Mucosa of rectum (tissue), 2 donors: ENCODE results near the gene CHD6.

ENCODE experiments used
- H3K27ac ChIP-seq, 2 donors: one replicate each; pipeline ENCODE4 v1.7.0; 2013; ENCODE audit warnings: inconsistent platforms in 2 of 2, low read depth in 2 of 2, low read length in 2 of 2
- H3K27me3 ChIP-seq, 2 donors: one replicate each; pipeline ENCODE4 v1.7.0; 2013; ENCODE audit warnings: low read length in 2 of 2; ENCODE audit not compliant: control insufficient read depth in 2 of 2, insufficient read depth in 2 of 2
- H3K36me3 ChIP-seq, 2 donors: one replicate each; pipeline ENCODE4 v1.7.0; 2013; ENCODE audit warnings: low read length in 2 of 2; ENCODE audit not compliant: control insufficient read depth in 2 of 2, insufficient read depth in 2 of 2
- H3K4me1 ChIP-seq, 2 donors: one replicate each; pipeline ENCODE4 v1.7.0; 2013; ENCODE audit warnings: low read length in 2 of 2, mild to moderate bottlenecking in 1 of 2; ENCODE audit not compliant: control insufficient read depth in 2 of 2, insufficient read depth in 2 of 2
- H3K4me3 ChIP-seq, 2 donors: one replicate each; pipeline ENCODE4 v1.7.0; 2013; ENCODE audit warnings: low read length in 2 of 2
- H3K9ac ChIP-seq, 2 donors: one replicate each; pipeline ENCODE4 v1.7.0; 2013; ENCODE audit warnings: low read length in 2 of 2, low read depth in 1 of 2, mild to moderate bottlenecking in 1 of 2
- H3K9me3 ChIP-seq, 2 donors: one replicate each; pipeline ENCODE4 v1.7.0; 2013; ENCODE audit warnings: low read length in 2 of 2; ENCODE audit not compliant: control insufficient read depth in 2 of 2
- donor health status: healthy.
- donor health status: Normal muscosa, but diverticular disease.

Gene CHD6

GRCh38 chr20:41458761-41459160, 159.4 kb downstream of the CHD6 start:
- Histone ChIP-seq H3K9ac (no peak overlapping the region), H3K4me1 (no peaks in the 10 kb centered on the region), H3K27ac (no peak overlapping the region), H3K4me3 (no peak overlapping the region), H3K9me3 (no peaks in the 10 kb centered on the region), H3K27me3 (no peaks in the 10 kb centered on the region), H3K36me3 (peaks cover 37 to 38% of the 10 kb centered on the region in 2 donors)

GRCh38 chr20:41457173-41457857, 160.9 kb downstream of the CHD6 start:
- Histone ChIP-seq H3K27ac (no peak overlapping the region), H3K4me3 (no peak overlapping the region), H3K36me3 (peaks cover 52% of the 10 kb centered on the region in 2 donors)

GRCh38 chr20:41456351-41456750, 161.8 kb downstream of the CHD6 start:
- Histone ChIP-seq H3K27ac (no peak overlapping the region), H3K27me3 (no peaks in the 10 kb centered on the region), H3K9ac (no peak overlapping the region), H3K36me3 (peaks cover 58 to 59% of the 10 kb centered on the region in 2 donors), H3K4me3 (no peak overlapping the region), H3K9me3 (no peaks in the 10 kb centered on the region), H3K4me1 (no peaks in the 10 kb centered on the region)

More at GRCh38 chr20:41457173-41457857, 160.9 kb downstream of the CHD6 start:
- H3K9me3 ChIP-seq = no peaks in the 10 kb centered on the region
- no peaks in the 10 kb centered on the region for H3K4me1 ChIP-seq
- H3K9ac ChIP-seq = no peak overlapping the region
- H3K27me3 ChIP-seq = no peaks in the 10 kb centered on the region

- Histone ChIP-seq H3K9ac (no peak overlapping the region), H3K27me3 (no peaks in the 10 kb centered on the region), H3K4me1 (no peaks in the 10 kb centered on the region), H3K4me3 (no peak overlapping the region), H3K27ac (no peak overlapping the region), H3K9me3 (no peaks in the 10 kb centered on the region), H3K36me3 (peaks cover 75 to 79% of the 10 kb centered on the region in 2 donors)
Measured at GRCh38 chr20:41454250-41454649, 163.9 kb downstream of the CHD6 start.

GRCh38 chr20:41453010-41453950, 164.9 kb downstream of the CHD6 start:
- no peak overlapping the region for H3K4me3 ChIP-seq
- no peak overlapping the region for H3K27ac ChIP-seq
- H3K36me3 ChIP-seq = peaks cover 77 to 79% of the 10 kb centered on the region in 2 donors

GRCh38 chr20:41452226-41452625, 166.0 kb downstream of the CHD6 start:
- no peaks in the 10 kb centered on the region for H3K9me3 ChIP-seq
- H3K4me1 ChIP-seq = no peaks in the 10 kb centered on the region
- no peak overlapping the region for H3K4me3 ChIP-seq
- no peaks in the 10 kb centered on the region for H3K27me3 ChIP-seq
- no peak overlapping the region for H3K9ac ChIP-seq
- no peak overlapping the region for H3K27ac ChIP-seq
- H3K36me3 ChIP-seq = peaks cover 81 to 84% of the 10 kb centered on the region in 2 donors

More at GRCh38 chr20:41453010-41453950, 164.9 kb downstream of the CHD6 start:
- Histone ChIP-seq H3K4me1 (no peaks in the 10 kb centered on the region), H3K27me3 (no peaks in the 10 kb centered on the region), H3K9me3 (no peaks in the 10 kb centered on the region), H3K9ac (no peak overlapping the region)

- Histone ChIP-seq H3K27ac (no peak overlapping the region), H3K36me3 (peaks cover 66 to 73% of the 10 kb centered on the region in 2 donors), H3K27me3 (no peaks in the 10 kb centered on the region), H3K4me3 (no peak overlapping the region), H3K9me3 (no peaks in the 10 kb centered on the region), H3K4me1 (no peaks in the 10 kb centered on the region), H3K9ac (no peak overlapping the region)
Measured at GRCh38 chr20:41447006-41447405, 171.2 kb downstream of the CHD6 start.

GRCh38 chr20:41446456-41446855, 171.7 kb downstream of the CHD6 start:
- Histone ChIP-seq H3K27ac (no peak overlapping the region), H3K36me3 (peaks cover 66 to 69% of the 10 kb centered on the region in 2 donors), H3K9me3 (no peaks in the 10 kb centered on the region)

GRCh38 chr20:41444821-41445220, 173.4 kb downstream of the CHD6 start:
- no peak overlapping the region for H3K4me3 ChIP-seq
- no peaks in the 10 kb centered on the region for H3K9me3 ChIP-seq
- H3K9ac ChIP-seq = no peak overlapping the region
- H3K27ac ChIP-seq = no peak overlapping the region
- H3K36me3 ChIP-seq = peaks cover 61 to 73% of the 10 kb centered on the region in 2 donors
- H3K27me3 ChIP-seq = no peaks in the 10 kb centered on the region
- no peaks in the 10 kb centered on the region for H3K4me1 ChIP-seq

More at GRCh38 chr20:41446456-41446855, 171.7 kb downstream of the CHD6 start:
- H3K4me1 ChIP-seq = no peaks in the 10 kb centered on the region
- no peak overlapping the region for H3K9ac ChIP-seq
- no peaks in the 10 kb centered on the region for H3K27me3 ChIP-seq
- H3K4me3 ChIP-seq = no peak overlapping the region

GRCh38 chr20:41443691-41444090, 174.5 kb downstream of the CHD6 start:
- Histone ChIP-seq H3K27me3 (no peaks in the 10 kb centered on the region), H3K9ac (no peak overlapping the region), H3K4me1 (no peaks in the 10 kb centered on the region), H3K36me3 (peaks cover 60 to 72% of the 10 kb centered on the region in 2 donors), H3K27ac (no peak overlapping the region), H3K4me3 (no peak overlapping the region), H3K9me3 (no peaks in the 10 kb centered on the region)
